ENCODE results near the gene SLC38A1. TPM values are rescaled to one million over a fixed set of nuclear protein-coding genes. Genes with fewer than 3 reads are reported as not detected.
A peak's percentile ranks its signal among the peaks of the same experiment; 100 is the strongest.
"Not testable (repeated sequence)": the region's sequence is repeated elsewhere in the genome, so short reads cannot be mapped to it uniquely, and the experiment has no call there.

SLC38A1 gene
- total RNA-seq, 1 donor from 2014 or later: 314 TPM

DNA sequence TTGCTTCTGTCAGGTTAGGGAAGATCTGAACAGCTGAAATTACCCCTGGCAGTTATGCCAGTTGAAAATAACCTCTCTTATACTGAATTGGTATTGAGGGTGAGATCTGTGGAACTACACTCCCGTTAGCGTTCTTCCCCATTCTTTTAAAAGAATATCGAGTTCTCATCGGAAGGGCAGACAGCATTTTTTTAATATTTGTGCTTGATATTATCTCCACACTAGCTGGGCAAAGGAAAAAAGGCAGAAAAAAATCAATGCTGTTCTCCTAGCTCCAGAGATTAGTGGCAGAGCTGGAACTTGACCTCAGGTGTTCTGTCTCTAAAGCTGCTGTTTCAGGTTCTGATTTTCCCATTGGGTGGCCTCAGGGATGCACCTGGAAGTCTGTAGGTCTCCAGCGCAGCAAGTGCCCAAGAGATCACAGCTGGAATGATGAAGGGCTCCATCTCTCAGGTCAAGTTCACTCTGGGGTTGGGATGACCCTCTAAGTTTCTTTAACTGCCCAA, 67.5 kb downstream of the SLC38A1 start:
- Mint-ChIP-seq H3K9me3 (no peaks in the 10 kb centered on the region), H3K27me3 (no peaks in the 10 kb centered on the region), H3K36me3 (ENCODE audit: low read depth) (peaks cover 97% of the 10 kb centered on the region), H3K27ac (no peak overlapping the region), H3K4me3 (no peak overlapping the region), H3K4me1 (peaks cover 13% of the 10 kb centered on the region)
- POLR2A ChIA-PET: interaction anchor here (0.7 to 1.7 kb wide), 3 partner anchors 15 to 68 kb away, joined by 3 to 5 read pairs (median 4); partner anchors contain the start of gene SLC38A1
- ATAC-seq (ENCODE audit: low read depth): no peak
- no peak for DNase-seq
- intact Hi-C loops (cut with micrococcal nuclease): no loop called here
- CTCF ChIA-PET: no interaction called here
- TF ChIP-seq, protein P1, sequence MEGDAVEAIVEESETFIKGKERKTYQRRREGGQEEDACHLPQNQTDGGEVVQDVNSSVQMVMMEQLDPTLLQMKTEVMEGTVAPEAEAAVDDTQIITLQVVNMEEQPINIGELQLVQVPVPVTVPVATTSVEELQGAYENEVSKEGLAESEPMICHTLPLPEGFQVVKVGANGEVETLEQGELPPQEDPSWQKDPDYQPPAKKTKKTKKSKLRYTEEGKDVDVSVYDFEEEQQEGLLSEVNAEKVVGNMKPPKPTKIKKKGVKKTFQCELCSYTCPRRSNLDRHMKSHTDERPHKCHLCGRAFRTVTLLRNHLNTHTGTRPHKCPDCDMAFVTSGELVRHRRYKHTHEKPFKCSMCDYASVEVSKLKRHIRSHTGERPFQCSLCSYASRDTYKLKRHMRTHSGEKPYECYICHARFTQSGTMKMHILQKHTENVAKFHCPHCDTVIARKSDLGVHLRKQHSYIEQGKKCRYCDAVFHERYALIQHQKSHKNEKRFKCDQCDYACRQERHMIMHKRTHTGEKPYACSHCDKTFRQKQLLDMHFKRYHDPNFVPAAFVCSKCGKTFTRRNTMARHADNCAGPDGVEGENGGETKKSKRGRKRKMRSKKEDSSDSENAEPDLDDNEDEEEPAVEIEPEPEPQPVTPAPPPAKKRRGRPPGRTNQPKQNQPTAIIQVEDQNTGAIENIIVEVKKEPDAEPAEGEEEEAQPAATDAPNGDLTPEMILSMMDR (IDR thresholded peaks at IDR 0.05): no peak

DNA sequence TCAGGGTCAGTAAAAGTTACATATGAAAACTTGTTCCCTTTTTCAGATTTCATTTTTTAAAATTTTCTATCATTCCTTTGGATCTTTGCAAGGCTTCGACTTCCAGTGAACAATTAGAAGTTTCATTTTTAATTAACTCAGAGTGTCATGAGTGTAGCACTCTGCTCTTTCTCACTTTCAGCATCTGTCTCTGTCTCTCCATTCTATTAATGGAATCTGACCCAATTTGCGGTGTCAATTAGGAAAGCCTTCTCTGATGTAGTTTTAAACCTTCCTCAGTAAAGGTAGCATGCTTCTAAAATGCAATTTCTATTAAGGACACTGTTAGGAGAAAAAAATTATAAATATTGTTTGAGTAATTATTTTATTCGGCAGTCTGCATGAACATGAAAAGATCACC, 68.3 kb downstream of the SLC38A1 start:
- intact Hi-C loops (cut with micrococcal nuclease): no loop called here
- ChIA-PET CTCF (no interaction called here), POLR2A (interaction anchor here (1.3 to 1.7 kb wide), 3 partner anchors 16 to 69 kb away, joined by 3 to 6 read pairs (median 4); partner anchors contain the start of gene SLC38A1)
- Mint-ChIP-seq H3K4me1 (peaks cover 7% of the 10 kb centered on the region), H3K9me3 (no peaks in the 10 kb centered on the region), H3K27ac (no peak overlapping the region), H3K4me3 (no peak overlapping the region), H3K27me3 (no peaks in the 10 kb centered on the region), H3K36me3 (ENCODE audit: low read depth) (peaks cover 97% of the 10 kb centered on the region)
- ATAC-seq (ENCODE audit: low read depth): no peak
- DNase-seq: no peak
- TF ChIP-seq, protein P1 (IDR thresholded peaks at IDR 0.05): no peak

GRCh38 chr12:46198913-46199312, 69.9 kb downstream of the SLC38A1 start:
- TF ChIP-seq, protein P1 (IDR thresholded peaks at IDR 0.05): no peak
- H3K4me1 Mint-ChIP-seq: peaks cover 7% of the 10 kb centered on the region
- H3K36me3 Mint-ChIP-seq (ENCODE audit: low read depth): peaks cover 97% of the 10 kb centered on the region
- no peaks in the 10 kb centered on the region for H3K27me3 Mint-ChIP-seq
- no peak for DNase-seq
- no peak overlapping the region for H3K4me3 Mint-ChIP-seq
- ATAC-seq (ENCODE audit: low read depth): no peak
- CTCF ChIA-PET: no interaction called here
- no peaks in the 10 kb centered on the region for H3K9me3 Mint-ChIP-seq
- POLR2A ChIA-PET: interaction anchor here (0.6 to 1.8 kb wide), 7 partner anchors 8 to 339 kb away, joined by 3 to 9 read pairs (median 5); no protein-coding TSS in a partner anchor
- intact Hi-C loops (cut with micrococcal nuclease): no loop called here
- no peak overlapping the region for H3K27ac Mint-ChIP-seq

DNA sequence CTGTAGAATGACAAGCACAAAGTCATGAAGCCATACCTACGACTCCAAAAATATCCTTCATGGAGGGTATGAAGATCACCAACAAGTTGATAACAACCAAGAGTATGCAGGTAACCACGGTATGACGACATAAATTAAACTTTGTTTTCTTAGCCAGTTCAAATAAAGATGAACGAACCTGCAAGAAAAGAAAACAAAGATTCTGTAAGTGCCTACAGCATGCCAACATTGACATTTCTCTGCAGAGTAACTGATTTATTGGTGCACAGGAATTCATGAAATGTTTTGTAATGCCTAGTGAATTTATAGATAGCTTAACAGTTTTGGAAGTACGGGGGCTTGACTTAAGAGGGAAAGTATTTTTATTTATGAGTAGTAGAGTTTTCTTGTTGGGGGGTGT, 71.0 kb downstream of the SLC38A1 start:
- CTCF ChIA-PET: no interaction called here
- Mint-ChIP-seq H3K27ac (no peak overlapping the region), H3K36me3 (ENCODE audit: low read depth) (peaks cover 97% of the 10 kb centered on the region), H3K4me3 (no peak overlapping the region), H3K4me1 (peaks cover 15% of the 10 kb centered on the region), H3K27me3 (no peaks in the 10 kb centered on the region), H3K9me3 (peaks cover 5% of the 10 kb centered on the region)
- POLR2A ChIA-PET: interaction anchor here (1.3 kb wide), 1 partner anchor 9 kb away, joined by 3 read pairs; no protein-coding TSS in a partner anchor
- intact Hi-C loops (cut with micrococcal nuclease): no loop called here
- ATAC-seq (ENCODE audit: low read depth): no peak
- no peak for DNase-seq
- TF ChIP-seq, protein P1 (IDR thresholded peaks at IDR 0.05): no peak

GRCh38 chr12:46190533-46190932, 78.3 kb downstream of the SLC38A1 start:
- H3K27me3 Mint-ChIP-seq; H3K4me3 Mint-ChIP-seq; CTCF ChIA-PET; ATAC-seq (ENCODE audit: low read depth); DNase-seq; intact Hi-C loops (cut with micrococcal nuclease); POLR2A ChIA-PET: not testable (repeated sequence)
- Mint-ChIP-seq H3K9me3 (peaks cover 14% of the 10 kb centered on the region), H3K27ac (peak overlapping the region; percentile 14), H3K36me3 (ENCODE audit: low read depth) (peaks cover 89% of the 10 kb centered on the region), H3K4me1 (peaks cover 75% of the 10 kb centered on the region)
